Measurements from ENCODE around the gene SMC1A.

The SMC1A gene

GRCh38 chrX:53324803-53325202, 97.7 kb downstream of the SMC1A start:
- no peak for TF ChIP-seq CTCF (conservative IDR thresholded peaks at IDR 0.05; ENCODE audit: low read depth, low read length)
- DNase-seq (ENCODE audit: low read depth): no peak
- H3K4me3 ChIP-seq (ENCODE audit: low read length): no peak overlapping the region

Data from retinal pigment epithelial cell (primary cell).